GM12878 (cell line): Measurements from ENCODE around the gene CCDC74A. TPM values are rescaled to one million over a fixed set of nuclear protein-coding genes. Genes with fewer than 3 reads are reported as not detected.

Source experiments
- ATAC-seq: fragments of 200-7000 bp; cut with Tn5 transposase; 3 replicates; pipeline ENCODE4 v1.9.1; 2020; ENCODE audit warnings: mild to moderate bottlenecking, moderate library complexity
- BruUV-seq: library from RNA; stranded (reverse); fragments of 400-500 nt; replicated peaks from 2 replicates; lab custom pipeline; 2021; lab: Mats Ljungman, UMichigan
- CTCF ChIA-PET: fragments of 300-600 bp; sonication (Branson Sonifier 250); formaldehyde crosslinking; extraction: SDS; loops from one replicate; lab custom pipeline; 2021; ENCODE audit warnings: inconsistent platforms; lab: Yijun Ruan, JAX
- POLR2A ChIA-PET: fragments of 350-600 bp; formaldehyde crosslinking; extraction: SDS; loops from one replicate; lab custom pipeline; 2021; ENCODE audit warnings: inconsistent platforms; lab: Charles Lee
- RAD21 ChIA-PET: fragments of 300-600 bp; sonication (Branson Sonifier 250); formaldehyde crosslinking; loops from one replicate; lab custom pipeline; 2023; ENCODE audit warnings: antibody characterized with exemption; ENCODE audit not compliant: unreplicated experiment; lab: Charles Lee
- SMC1A ChIA-PET: fragments of 300-600 bp; sonication (Branson Sonifier 250); formaldehyde crosslinking; loops from one replicate; lab custom pipeline; 2023; ENCODE audit not compliant: unreplicated experiment, uncharacterized antibody; lab: Charles Lee
- DNase-seq: peaks from one replicate; pipeline ENCODE4 v3.0.0-alpha.2; 2011; ENCODE audit warnings: low read depth, low spot score
- FAIRE-seq: peaks from 3 replicates; lab custom pipeline; 2011; peaks lifted over from hg19 to GRCh38; lab: Jason Lieb, UNC
- H2AFZ ChIP-seq: 2 replicates; pipeline ENCODE4 v1.6.0; 2011; ENCODE audit warnings: low read depth, low read length, control low read depth; ENCODE audit not compliant: control insufficient read depth
- H3K27ac ChIP-seq: 2 replicates; pipeline ENCODE4 v1.5.1; 2011; ENCODE audit warnings: control low read depth; ENCODE audit not compliant: control insufficient read depth, insufficient read depth
- H3K27me3 ChIP-seq, 2 experiments: replicated peaks in 1 of 2; 2 replicates each; pipeline versions ENCODE4 v1.6.0 to v1.6.1; 2011; ENCODE audit warnings: low read length in 1 of 2; ENCODE audit not compliant: control insufficient read depth in 2 of 2, insufficient read depth in 2 of 2
- H3K36me3 ChIP-seq, 2 experiments: 2 replicates each; pipeline ENCODE4 v1.5.1; 2011; ENCODE audit warnings: low read length in 1 of 2; ENCODE audit not compliant: control insufficient read depth in 2 of 2, insufficient read depth in 2 of 2
- H3K4me1 ChIP-seq: 2 replicates; pipeline ENCODE4 v1.6.1; 2011; ENCODE audit warnings: mild to moderate bottlenecking, low read length, moderate library complexity, mixed read lengths; ENCODE audit not compliant: control insufficient read depth, insufficient read depth
- H3K4me2 ChIP-seq: 2 replicates; pipeline ENCODE4 v1.6.0; 2011; ENCODE audit warnings: control low read depth; ENCODE audit not compliant: control insufficient read depth, insufficient read depth
- H3K4me3 ChIP-seq: fragments of 200-600 bp; sonication (generic); 2 replicates; pipeline ENCODE4 v1.5.1; 2016
- H3K79me2 ChIP-seq: 2 replicates; pipeline ENCODE4 v1.6.0; 2011; ENCODE audit warnings: low read length; ENCODE audit not compliant: control insufficient read depth, insufficient read depth
- H3K9ac ChIP-seq: 2 replicates; pipeline ENCODE4 v1.8.0; 2011; ENCODE audit warnings: low read length, control low read depth, mixed read lengths; ENCODE audit not compliant: control insufficient read depth, insufficient read depth
- H3K9me3 ChIP-seq: replicated peaks from 3 replicates; pipeline ENCODE4 v1.5.1; 2011; ENCODE audit warnings: mild to moderate bottlenecking, low read length; ENCODE audit not compliant: control insufficient read depth, insufficient read depth
- H4K20me1 ChIP-seq: 2 replicates; pipeline ENCODE4 v1.6.0; 2011; ENCODE audit not compliant: control insufficient read depth, insufficient read depth
- ATF3 ChIP-seq: IDR thresholded peaks from 2 replicates; pipeline ENCODE4 v1.6.1; 2011; ENCODE audit warnings: low read depth, mild to moderate bottlenecking, low read length, moderate library complexity, borderline replicate concordance; ENCODE audit errors: extremely low read depth
- CHD2 ChIP-seq: IDR thresholded peaks from 2 replicates; pipeline ENCODE4 v1.6.1; 2011; ENCODE audit warnings: low read depth, low read length, improper control_type of control experiment, borderline replicate concordance
- FOXM1 ChIP-seq: IDR thresholded peaks from 2 replicates; pipeline ENCODE4 v1.6.1; 2012; ENCODE audit warnings: low read depth, mild to moderate bottlenecking, inconsistent platforms, low read length, moderate library complexity
- GATAD2B ChIP-seq: fragments of 450-650 bp; conservative IDR thresholded peaks from 2 replicates; pipeline ENCODE4 v1.6.1; 2017; ENCODE audit warnings: low read depth, mild to moderate bottlenecking, moderate library complexity
- MYC ChIP-seq: IDR thresholded peaks from 2 replicates; pipeline ENCODE4 v1.6.1; 2011; ENCODE audit warnings: mild to moderate bottlenecking, low read length, moderate library complexity, inconsistent platforms; ENCODE audit not compliant: insufficient read depth, insufficient replicate concordance, insufficient read length, severe bottlenecking
- PAX5 ChIP-seq: IDR thresholded peaks from 2 replicates; pipeline ENCODE4 v1.6.1; 2011; ENCODE audit warnings: low read depth, low read length, borderline replicate concordance
- PAX8 ChIP-seq: fragments of 450-650 bp; IDR thresholded peaks from 2 replicates; pipeline ENCODE4 v1.6.1; 2017; ENCODE audit warnings: mild to moderate bottlenecking, moderate library complexity
- PKNOX1 ChIP-seq: fragments of 450-650 bp; IDR thresholded peaks from 2 replicates; pipeline ENCODE4 v1.6.1; 2016; ENCODE audit warnings: mild to moderate bottlenecking
- POU2F2 ChIP-seq: IDR thresholded peaks from 3 replicates; pipeline ENCODE4 v1.6.1; 2011; ENCODE audit warnings: low read depth, mild to moderate bottlenecking, low read length, borderline replicate concordance
- RAD21 ChIP-seq: IDR thresholded peaks from 2 replicates; pipeline ENCODE4 v1.6.1; 2011; ENCODE audit warnings: mild to moderate bottlenecking, low read depth, low read length, moderate library complexity; ENCODE audit not compliant: insufficient read depth
- SMAD1 ChIP-seq: fragments of 450-650 bp; IDR thresholded peaks from 2 replicates; pipeline ENCODE4 v1.6.1; 2018; ENCODE audit warnings: mild to moderate bottlenecking, low read depth; ENCODE audit not compliant: partially characterized antibody
- SREBF1 ChIP-seq: IDR thresholded peaks from 2 replicates; pipeline ENCODE4 v1.6.1; 2012; ENCODE audit warnings: mild to moderate bottlenecking, low read length
- SRF ChIP-seq, 2 experiments: IDR thresholded peaks; 2 replicates each; pipeline ENCODE4 v1.6.1; 2011; ENCODE audit warnings: low read depth in 2 of 2, low read length in 2 of 2, mild to moderate bottlenecking in 1 of 2, moderate library complexity in 1 of 2
- SUPT20H ChIP-seq: IDR thresholded peaks from 2 replicates; pipeline ENCODE4 v1.6.1; 2011; ENCODE audit warnings: low read depth, mild to moderate bottlenecking, low read length, moderate library complexity, borderline replicate concordance; ENCODE audit not compliant: control insufficient read depth
- TARDBP ChIP-seq: IDR thresholded peaks from 2 replicates; pipeline ENCODE4 v1.6.1; 2016; ENCODE audit warnings: borderline replicate concordance
- TCF12 ChIP-seq: IDR thresholded peaks from 2 replicates; pipeline ENCODE4 v1.6.1; 2011; ENCODE audit warnings: low read depth, mild to moderate bottlenecking, low read length
- ZNF207 ChIP-seq: fragments of 450-650 bp; IDR thresholded peaks from 2 replicates; pipeline ENCODE4 v1.6.1; 2014; ENCODE audit warnings: antibody characterized with exemption, mild to moderate bottlenecking, borderline replicate concordance
- WGBS: methylation state at CpG from one replicate; pipeline ENCODE4 v1.1.6; 2016; ENCODE audit warnings: low lambda C conversion rate; ENCODE audit not compliant: insufficient replicate concordance, insufficient coverage; ENCODE audit errors: missing lambda C conversion rate; 5-methylcytosine and 5-hydroxymethylcytosine counted together
- in situ Hi-C: fragments of 300-500 bp; cut with MboI; formaldehyde crosslinking; loops from 9 replicates; pipeline ENCODE4 v1.14.3; 2018; ENCODE audit warnings: mixed read lengths
- intact Hi-C: fragments of 100-400 bp; cut with micrococcal nuclease; formaldehyde crosslinking; loops from one replicate; pipeline ENCODE4 v1.14.2; 2022; ENCODE audit not compliant: unreplicated experiment
- polyA plus RNA-seq, 11 experiments: library from polyadenylated mRNA; depleted of rRNA in 4 of 11; unstranded in 6 of 11; stranded (reverse) in 5 of 11; fragments of >200 nt; fragmentation: Nextera tagmentation in 4 of 11; fragmentation: Illumina TruSeq in 1 of 11; extraction: Ambion mirVana in 4 of 11; extraction: Trizol in 1 of 11; gene quantifications; 1 replicate in 1 of 11; 2 replicates in 10 of 11; pipeline versions ENCODE4 v1.2.1 to v1.2.3, GENCODE V29; 2011 to 2016; ENCODE audit warnings: inconsistent platforms in 2 of 11, missing spikeins in 2 of 11, low read depth in 1 of 11
- total RNA-seq, 4 experiments: library from RNA; depleted of rRNA in 3 of 4; stranded (reverse); fragments of >200 nt in 3 of 4; fragmentation: Illumina TruSeq in 1 of 4; extraction: Trizol in 1 of 4; gene quantifications; 2 replicates each; pipeline versions ENCODE4 v1.2.1 to v1.2.3, GENCODE V29; 2013 to 2021
- TF ChIP-seq, protein P1 (sequence below): fragments of 450-650 bp; formaldehyde crosslinking; IDR thresholded peaks from 2 replicates; pipeline ENCODE4 v1.4.0; 2022; ENCODE audit warnings: mild to moderate bottlenecking, moderate library complexity
- TF ChIP-seq, protein P2 (sequence below): IDR thresholded peaks from 2 replicates; pipeline ENCODE4 v1.6.1; 2012; ENCODE audit warnings: low read depth, low read length, improper control_type of control experiment

Gene CCDC74A
- total and polyA plus RNA-seq, 10 of the 15 experiments (the other 5 are each of a cell fraction or from before 2014, with no cell fraction given), result 14.3 to 133 (median 64.2) TPM

DNA sequence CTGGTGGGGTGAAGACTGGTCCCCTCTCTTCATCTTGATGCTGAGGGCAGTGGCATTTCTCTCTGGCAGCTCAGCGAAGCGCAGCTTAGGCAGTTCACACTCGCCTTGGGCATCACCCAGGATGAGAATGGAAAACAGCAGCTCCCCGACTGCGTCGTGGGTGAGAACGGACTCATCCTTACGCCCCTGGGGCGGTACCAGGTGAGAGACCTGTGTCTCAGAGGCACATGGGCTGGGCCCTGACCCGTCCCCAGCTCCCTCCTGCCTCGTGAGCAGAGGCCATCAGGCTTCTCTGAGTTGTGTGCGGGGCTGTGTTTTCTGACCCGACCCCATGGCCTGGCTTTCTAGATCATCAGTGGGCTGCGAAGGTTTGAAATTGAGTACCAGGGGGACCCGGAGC is 8.2 kb upstream of the CCDC74A start:
- Histone ChIP-seq H2AFZ (no peak overlapping the region), H4K20me1 (no peaks in the 10 kb centered on the region), H3K27ac (no peak overlapping the region), H3K36me3 (peaks cover 0 to 21% of the 10 kb centered on the region in 2 experiments; a peak in 3 of 4 replicates), H3K9ac (no peak overlapping the region), H3K9me3 (no peaks in the 10 kb centered on the region), H3K4me2 (no peak overlapping the region), H3K4me3 (no peak overlapping the region), H3K4me1 (peaks cover 8% of the 10 kb centered on the region), H3K79me2 (no peaks in the 10 kb centered on the region; the same call in 1 of the 2 replicates), H3K27me3 (no peaks in the 10 kb centered on the region)
- FAIRE-seq (no peak), DNase-seq (no peak), ATAC-seq (no peak)
- in situ Hi-C loops, result no loop called here
- ChIA-PET RAD21 (no interaction called here), CTCF (no interaction called here), SMC1A (no interaction called here), POLR2A (interaction anchor here (0.6 kb wide), 1 partner anchor 1142 kb away, joined by 5 read pairs; no protein-coding TSS in a partner anchor)
- intact Hi-C loops, result no loop called here
- no TSS peak for BruUV-seq
- TF ChIP-seq TCF12, result no peak
- no peak for TF ChIP-seq RAD21
- TF ChIP-seq CHD2, result no peak
- no peak for TF ChIP-seq PAX8
- no peak for TF ChIP-seq SUPT20H
- TF ChIP-seq FOXM1, result no peak
- TF ChIP-seq TARDBP, result no peak
- TF ChIP-seq PKNOX1, result no peak
- TF ChIP-seq, protein P1, sequence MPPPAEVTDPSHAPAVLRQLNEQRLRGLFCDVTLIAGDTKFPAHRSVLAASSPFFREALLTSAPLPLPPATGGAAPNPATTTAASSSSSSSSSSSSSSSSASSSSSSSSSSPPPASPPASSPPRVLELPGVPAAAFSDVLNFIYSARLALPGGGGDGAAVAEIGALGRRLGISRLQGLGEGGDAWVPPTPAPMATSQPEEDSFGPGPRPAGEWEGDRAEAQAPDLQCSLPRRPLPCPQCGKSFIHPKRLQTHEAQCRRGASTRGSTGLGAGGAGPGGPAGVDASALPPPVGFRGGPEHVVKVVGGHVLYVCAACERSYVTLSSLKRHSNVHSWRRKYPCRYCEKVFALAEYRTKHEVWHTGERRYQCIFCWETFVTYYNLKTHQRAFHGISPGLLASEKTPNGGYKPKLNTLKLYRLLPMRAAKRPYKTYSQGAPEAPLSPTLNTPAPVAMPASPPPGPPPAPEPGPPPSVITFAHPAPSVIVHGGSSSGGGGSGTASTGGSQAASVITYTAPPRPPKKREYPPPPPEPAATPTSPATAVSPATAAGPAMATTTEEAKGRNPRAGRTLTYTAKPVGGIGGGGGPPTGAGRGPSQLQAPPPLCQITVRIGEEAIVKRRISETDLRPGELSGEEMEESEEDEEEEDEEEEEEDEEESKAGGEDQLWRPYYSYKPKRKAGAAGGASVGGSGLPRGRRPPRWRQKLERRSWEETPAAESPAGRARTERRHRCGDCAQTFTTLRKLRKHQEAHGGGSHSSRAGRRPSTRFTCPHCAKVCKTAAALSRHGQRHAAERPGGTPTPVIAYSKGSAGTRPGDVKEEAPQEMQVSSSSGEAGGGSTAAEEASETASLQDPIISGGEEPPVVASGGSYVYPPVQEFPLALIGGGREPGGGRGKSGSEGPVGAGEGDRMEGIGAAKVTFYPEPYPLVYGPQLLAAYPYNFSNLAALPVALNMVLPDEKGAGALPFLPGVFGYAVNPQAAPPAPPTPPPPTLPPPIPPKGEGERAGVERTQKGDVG (CRISPR knock-in tag), result no peak
- no peak for TF ChIP-seq SRF (IDR thresholded peaks at IDR 0.05; ENCODE audit: low read depth in 2 of 2, low read length in 2 of 2)
- TF ChIP-seq ZNF207, result no peak
- TF ChIP-seq SMAD1, result no peak
- no peak for TF ChIP-seq GATAD2B
- no peak for TF ChIP-seq MYC
- TF ChIP-seq ATF3, result no peak
- TF ChIP-seq SREBF1, result no peak
- TF ChIP-seq PAX5, result no peak
- no peak for TF ChIP-seq POU2F2
- TF ChIP-seq, protein P2, sequence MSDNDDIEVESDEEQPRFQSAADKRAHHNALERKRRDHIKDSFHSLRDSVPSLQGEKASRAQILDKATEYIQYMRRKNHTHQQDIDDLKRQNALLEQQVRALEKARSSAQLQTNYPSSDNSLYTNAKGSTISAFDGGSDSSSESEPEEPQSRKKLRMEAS, result no peak
- WGBS, result 93% methylated on average over 15 of the region's 15 CpGs
